HCT116 (cell line): ENCODE measurements around the gene PXMP4. TPM values are rescaled to one million over a fixed set of nuclear protein-coding genes. Genes with fewer than 3 reads are reported as not detected.

Experiments
- ATAC-seq: fragments of 200-7000 bp; cut with Tn5 transposase; 2 replicates; pipeline ENCODE4 v1.9.1; 2020; ENCODE audit warnings: mild to moderate bottlenecking, moderate library complexity
- BruUV-seq: library from RNA; stranded (reverse); fragments of 400-500 nt; replicated peaks from 2 replicates; lab custom pipeline; 2021; lab: Mats Ljungman, UMichigan
- CTCF ChIA-PET: fragments of 300-600 bp; sonication (Branson Sonifier 250); formaldehyde crosslinking; loops from one replicate; lab custom pipeline; 2021; ENCODE audit warnings: antibody characterized with exemption; lab: Charles Lee
- POLR2A ChIA-PET: fragments of 300-600, 350-600 bp; sonication (Branson Sonifier 250); formaldehyde crosslinking; loops from one replicate; lab custom pipeline; 2021; ENCODE audit warnings: antibody characterized with exemption; lab: Charles Lee
- RAD21 ChIA-PET, 2 experiments: fragments of 300-600 bp; sonication (Branson Sonifier 250); formaldehyde crosslinking; loops; one replicate each; lab custom pipeline; 2023; ENCODE audit warnings: low total read pairs in 2 of 2; ENCODE audit not compliant: uncharacterized antibody in 2 of 2, unreplicated experiment in 2 of 2, low non-redundant PET in 1 of 2; lab: Charles Lee
- DNase-seq: peaks from one replicate; pipeline ENCODE4 v3.0.0-alpha.2; 2010; ENCODE audit warnings: low read depth, low spot score
- H2AFZ ChIP-seq: fragments of 200-600 bp; shearing (Covaris generic), sonication (generic); 2 replicates; pipeline ENCODE4 v1.6.1; 2017; ENCODE audit warnings: low read depth, mixed run types, mixed read lengths, antibody characterized with exemption, low read length; ENCODE audit not compliant: poor library complexity, severe bottlenecking
- H3K27ac ChIP-seq: 2 replicates; pipeline ENCODE4 v1.5.1; 2012; ENCODE audit warnings: low read depth, low read length
- H3K27me3 ChIP-seq: fragments of 200-600 bp; sonication (generic); 2 replicates; pipeline ENCODE4 v1.6.1; 2016; ENCODE audit warnings: mixed run types, low read length, mixed read lengths; ENCODE audit not compliant: insufficient read depth
- H3K36me3 ChIP-seq, 2 experiments: fragments of 200-500 bp in 1 of 2; fragments of 200-600 bp in 1 of 2; sonication (Bioruptor generic) in 1 of 2; sonication (generic) in 1 of 2; 2 replicates each; pipeline versions ENCODE4 v1.5.1 to v1.6.1; 2014 to 2016; ENCODE audit warnings: low read length in 2 of 2, inconsistent platforms in 1 of 2, mixed read lengths in 1 of 2, mixed run types in 1 of 2; ENCODE audit not compliant: insufficient read depth in 2 of 2, control insufficient read depth in 1 of 2
- H3K4me1 ChIP-seq, 2 experiments: fragments of 200-600 bp in 1 of 2; sonication (generic) in 1 of 2; 2 replicates each; pipeline versions ENCODE4 v1.5.1 to v1.6.1; 2012 to 2017; ENCODE audit warnings: low read length in 2 of 2, inconsistent platforms in 1 of 2, mild to moderate bottlenecking in 1 of 2, mixed read lengths in 1 of 2, mixed run types in 1 of 2, moderate library complexity in 1 of 2; ENCODE audit not compliant: insufficient read depth in 2 of 2, control insufficient read depth in 1 of 2
- H3K4me2 ChIP-seq: fragments of 200-600 bp; sonication (generic); 2 replicates; pipeline ENCODE4 v1.6.1; 2017; ENCODE audit warnings: mixed run types, low read length, mixed read lengths
- H3K4me3 ChIP-seq, 2 experiments: fragments of 200-600 bp in 1 of 2; sonication (generic) in 1 of 2; replicated peaks in 1 of 2; 2 replicates each; pipeline ENCODE4 v1.5.1; 2011 to 2016; ENCODE audit warnings: low read length in 2 of 2, control low read depth in 1 of 2, low read depth in 1 of 2, mild to moderate bottlenecking in 1 of 2, mixed read lengths in 1 of 2, mixed run types in 1 of 2
- H3K79me2 ChIP-seq: fragments of 200-600 bp; sonication (generic); 2 replicates; pipeline ENCODE4 v1.6.1; 2017; ENCODE audit warnings: mild to moderate bottlenecking, mixed run types, low read length, moderate library complexity, mixed read lengths; ENCODE audit not compliant: insufficient read depth
- H3K9ac ChIP-seq: fragments of 200-600 bp; sonication (generic); 2 replicates; pipeline ENCODE4 v1.6.1; 2016; ENCODE audit warnings: low read length, mixed read lengths
- H3K9me2 ChIP-seq: fragments of 200-600 bp; sonication (generic), shearing (Covaris generic); 2 replicates; pipeline ENCODE4 v1.6.1; 2017; ENCODE audit warnings: mixed run types, mild to moderate bottlenecking, moderate library complexity; ENCODE audit not compliant: insufficient read depth
- H3K9me3 ChIP-seq, 2 experiments: fragments of 200-500 bp in 1 of 2; fragments of 200-600 bp in 1 of 2; sonication (Bioruptor generic) in 1 of 2; sonication (generic) in 1 of 2; 2 replicates each; pipeline ENCODE4 v1.6.1; 2014 to 2017; ENCODE audit warnings: low read length in 2 of 2, mixed read lengths in 2 of 2, inconsistent platforms in 1 of 2, low read depth in 1 of 2, mild to moderate bottlenecking in 1 of 2, mixed run types in 1 of 2, moderate library complexity in 1 of 2; ENCODE audit not compliant: control insufficient read depth in 1 of 2, insufficient read depth in 1 of 2
- H4K20me1 ChIP-seq: fragments of 200-600 bp; sonication (generic), shearing (Covaris generic); 2 replicates; pipeline ENCODE4 v1.6.1; 2017; ENCODE audit warnings: mixed run types, mild to moderate bottlenecking, moderate library complexity; ENCODE audit not compliant: insufficient read depth
- ATF3 ChIP-seq: IDR thresholded peaks from 2 replicates; pipeline ENCODE4 v1.6.1; 2012
- CBX3 ChIP-seq: IDR thresholded peaks from 2 replicates; pipeline ENCODE4 v1.6.1; 2012; ENCODE audit warnings: low read depth
- CEBPB ChIP-seq: IDR thresholded peaks from 2 replicates; pipeline ENCODE4 v1.6.1; 2012; ENCODE audit warnings: low read depth
- FOSL1 ChIP-seq: IDR thresholded peaks from 2 replicates; pipeline ENCODE4 v1.6.1; 2012; ENCODE audit warnings: low read depth
- JUND ChIP-seq: IDR thresholded peaks from 2 replicates; pipeline ENCODE4 v1.6.1; 2012
- POLR2A ChIP-seq: IDR thresholded peaks from 2 replicates; pipeline ENCODE4 v1.7.0; 2011; ENCODE audit warnings: borderline replicate concordance; ENCODE audit not compliant: insufficient read depth, insufficient read length; ENCODE audit errors: extremely low read depth
- POLR2AphosphoS5 ChIP-seq: IDR thresholded peaks from 2 replicates; pipeline ENCODE4 v1.6.1; 2011; ENCODE audit warnings: mild to moderate bottlenecking, low read depth, low read length, moderate library complexity
- RAD21 ChIP-seq: IDR thresholded peaks from 2 replicates; pipeline ENCODE4 v1.6.1; 2012; ENCODE audit warnings: low read depth, mild to moderate bottlenecking
- REST ChIP-seq: IDR thresholded peaks from 2 replicates; pipeline ENCODE4 v1.6.1; 2012; ENCODE audit warnings: low read depth
- SIN3A ChIP-seq: IDR thresholded peaks from 2 replicates; pipeline ENCODE4 v1.6.1; 2012; ENCODE audit warnings: low read depth
- SP1 ChIP-seq: IDR thresholded peaks from 2 replicates; pipeline ENCODE4 v1.6.1; 2012; ENCODE audit warnings: low read depth
- TCF7L2 ChIP-seq: IDR thresholded peaks from 2 replicates; pipeline ENCODE4 v1.7.0; 2011; ENCODE audit warnings: borderline replicate concordance, inconsistent platforms; ENCODE audit not compliant: insufficient read depth, insufficient read length; ENCODE audit errors: extremely low read depth
- YY1 ChIP-seq: IDR thresholded peaks from 2 replicates; pipeline ENCODE4 v1.6.1; 2011; ENCODE audit warnings: low read length, low read depth, moderate library complexity, mild to moderate bottlenecking; ENCODE audit not compliant: insufficient replicate concordance; ENCODE audit errors: extremely low read depth
- ZFX ChIP-seq: fragments of 450-650 bp; IDR thresholded peaks from 2 replicates; pipeline ENCODE4 v1.6.1; 2017
- intact Hi-C: fragments of 100-400 bp; cut with micrococcal nuclease; formaldehyde crosslinking; loops from 2 replicates; pipeline ENCODE4 v1.10.0; 2022
- total RNA-seq: library from RNA; stranded (reverse); gene quantifications from one replicate; pipeline ENCODE4 v1.2.1, GENCODE V29; 2021; ENCODE audit not compliant: unreplicated experiment

Gene PXMP4
- total RNA-seq, 1 experiment from 2014 or later, result 9.6 TPM

- Histone ChIP-seq H3K27me3 (no peaks in the 10 kb centered on the region), H3K4me1 (no peaks in the 10 kb centered on the region), H3K79me2 (no peaks in the 10 kb centered on the region), H2AFZ (no peak overlapping the region), H3K9ac (no peak overlapping the region), H3K4me2 (no peak overlapping the region), H3K4me3 (no peak overlapping the region), H3K9me2 (no peaks in the 10 kb centered on the region), H3K27ac (no peak overlapping the region), H3K9me3 (no peaks in the 10 kb centered on the region), H4K20me1 (no peaks in the 10 kb centered on the region), H3K36me3 (peaks cover 0 to 16% of the 10 kb centered on the region in 2 experiments; a peak in 1 of 4 replicates)
- no peak for TF ChIP-seq JUND
- no peak for TF ChIP-seq FOSL1
- TF ChIP-seq YY1, result no peak
- no peak for TF ChIP-seq SP1
- no peak for TF ChIP-seq POLR2A
- no peak for TF ChIP-seq CEBPB
- TF ChIP-seq ATF3, result no peak
- no peak for TF ChIP-seq ZFX
- no peak for TF ChIP-seq TCF7L2
- no peak for TF ChIP-seq CBX3
- no peak for TF ChIP-seq RAD21
- no peak for TF ChIP-seq SIN3A
- no peak for TF ChIP-seq REST
- no peak for TF ChIP-seq POLR2AphosphoS5
- BruUV-seq, result no TSS peak
- no peak for ATAC-seq
- DNase-seq, result no peak
- intact Hi-C loops, result no loop called here
- CTCF ChIA-PET, result no interaction called here
- RAD21 ChIA-PET, result no interaction called here
- POLR2A ChIA-PET, result no interaction called here
Observed at GRCh38 chr20:33753143-33753542, 33.0 kb upstream of the PXMP4 start.
